Adrenal gland (tissue), 5 donors: Measurements from ENCODE around the gene SULT1C4.

Experiments used
- CTCF ChIP-seq, 6 experiments: fragments of 450-650 bp in 4 of 6; fragments of 200-600 bp in 2 of 6; sonication (generic) in 1 of 6; IDR thresholded peaks; 1 replicate in 5 of 6; 2 replicates in 1 of 6; pipeline versions ENCODE4 v1.5.1 to v1.8.0; 2016 to 2021; ENCODE audit warnings: antibody characterized with exemption in 6 of 6, mild to moderate bottlenecking in 2 of 6, moderate library complexity in 1 of 6
- POLR2A ChIP-seq, 2 donors: fragments of 450-650 bp; IDR thresholded peaks; one replicate each; pipeline ENCODE4 v1.6.1; 2017; ENCODE audit warnings: antibody characterized with exemption in 2 of 2, mild to moderate bottlenecking in 2 of 2, moderate library complexity in 1 of 2
- donor health status: DM: no; HTN: no; CAD: no.

GRCh38 chr2:108377401-108377800 lies 353 bp upstream of the SULT1C4 start:
- no peak for TF ChIP-seq CTCF (IDR thresholded peaks at IDR 0.05)
- TF ChIP-seq POLR2A (IDR thresholded peaks at IDR 0.05) = no peak
